ENCODE measurements around the gene ARHGDIB. TPM values are rescaled to one million over a fixed set of nuclear protein-coding genes. Genes with fewer than 3 reads are reported as not detected.

Gene ARHGDIB
- total RNA-seq, 2 donors from 2014 or later, result 199 to 223 TPM

DNA sequence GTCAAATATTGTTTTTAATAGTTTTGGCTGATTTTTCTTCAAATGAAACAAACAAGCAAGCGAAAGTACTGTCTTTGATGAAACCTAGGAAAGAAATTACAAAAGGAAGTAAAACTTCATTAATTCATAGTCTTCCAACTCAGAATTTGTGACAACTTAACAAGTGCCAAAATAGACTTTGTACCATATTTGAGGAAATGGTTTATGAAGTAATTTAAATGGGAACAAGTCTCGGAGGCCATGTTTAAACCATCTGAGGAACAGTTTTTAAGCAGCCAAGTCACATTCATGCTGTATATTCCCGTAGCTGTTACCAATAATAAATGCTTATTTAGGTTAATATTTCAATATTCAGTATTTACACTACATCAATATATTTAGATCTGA, 745 bp upstream of the ARHGDIB start:
- DNase-seq (ENCODE audit: low spot score) (no peak), ATAC-seq (ENCODE audit: insufficient number of reproducible peaks, low FRiP score, low read depth) (no peak)
- Histone ChIP-seq H3K27me3 (replicated peaks; ENCODE audit: insufficient read depth) (no peaks in the 10 kb centered on the region), H3K36me3 (no peaks in the 10 kb centered on the region), H3K27ac (peak overlapping the region in 1 of 2 donors; percentile 60), H3K4me3 (peak overlapping the region; percentile 73), H3K4me1 (ENCODE audit: control insufficient read depth in 1 of 2, low read depth in 2 of 2) (peaks cover 15 to 50% of the 10 kb centered on the region in 2 donors), H3K9me3 (no peaks in the 10 kb centered on the region)
- TF ChIP-seq, protein P1, sequence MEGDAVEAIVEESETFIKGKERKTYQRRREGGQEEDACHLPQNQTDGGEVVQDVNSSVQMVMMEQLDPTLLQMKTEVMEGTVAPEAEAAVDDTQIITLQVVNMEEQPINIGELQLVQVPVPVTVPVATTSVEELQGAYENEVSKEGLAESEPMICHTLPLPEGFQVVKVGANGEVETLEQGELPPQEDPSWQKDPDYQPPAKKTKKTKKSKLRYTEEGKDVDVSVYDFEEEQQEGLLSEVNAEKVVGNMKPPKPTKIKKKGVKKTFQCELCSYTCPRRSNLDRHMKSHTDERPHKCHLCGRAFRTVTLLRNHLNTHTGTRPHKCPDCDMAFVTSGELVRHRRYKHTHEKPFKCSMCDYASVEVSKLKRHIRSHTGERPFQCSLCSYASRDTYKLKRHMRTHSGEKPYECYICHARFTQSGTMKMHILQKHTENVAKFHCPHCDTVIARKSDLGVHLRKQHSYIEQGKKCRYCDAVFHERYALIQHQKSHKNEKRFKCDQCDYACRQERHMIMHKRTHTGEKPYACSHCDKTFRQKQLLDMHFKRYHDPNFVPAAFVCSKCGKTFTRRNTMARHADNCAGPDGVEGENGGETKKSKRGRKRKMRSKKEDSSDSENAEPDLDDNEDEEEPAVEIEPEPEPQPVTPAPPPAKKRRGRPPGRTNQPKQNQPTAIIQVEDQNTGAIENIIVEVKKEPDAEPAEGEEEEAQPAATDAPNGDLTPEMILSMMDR (IDR thresholded peaks at IDR 0.05), result no peak

GRCh38 chr12:14960548-14961465, 594 bp downstream of the ARHGDIB start:
- H3K36me3 ChIP-seq, result no peaks in the 10 kb centered on the region
- DNase-seq (ENCODE audit: low spot score), result no peak
- no peaks in the 10 kb centered on the region for H3K9me3 ChIP-seq
- peak overlapping the region; percentile 73 for H3K4me3 ChIP-seq
- peak overlapping the region; percentile 27 to 60 for H3K27ac ChIP-seq
- H3K27me3 ChIP-seq (replicated peaks; ENCODE audit: insufficient read depth), result no peaks in the 10 kb centered on the region
- peaks cover 23 to 63% of the 10 kb centered on the region in 2 donors for H3K4me1 ChIP-seq (ENCODE audit: control insufficient read depth in 1 of 2, low read depth in 2 of 2)
- TF ChIP-seq, protein P1 (IDR thresholded peaks at IDR 0.05), result no peak
- ATAC-seq (ENCODE audit: insufficient number of reproducible peaks, low FRiP score, low read depth), result no peak

GRCh38 chr12:14959916-14960496, 1.4 kb downstream of the ARHGDIB start:
- Histone ChIP-seq H3K27ac (peak overlapping the region; percentile 3 to 60), H3K27me3 (replicated peaks; ENCODE audit: insufficient read depth) (no peaks in the 10 kb centered on the region), H3K4me1 (ENCODE audit: control insufficient read depth in 1 of 2, low read depth in 2 of 2) (peaks cover 23 to 63% of the 10 kb centered on the region in 2 donors), H3K9me3 (no peaks in the 10 kb centered on the region), H3K4me3 (peak overlapping the region; percentile 73), H3K36me3 (no peaks in the 10 kb centered on the region)
- ATAC-seq (ENCODE audit: insufficient number of reproducible peaks, low FRiP score, low read depth) (no peak), DNase-seq (ENCODE audit: low spot score) (no peak)
- TF ChIP-seq, protein P1 (IDR thresholded peaks at IDR 0.05), result no peak

DNA sequence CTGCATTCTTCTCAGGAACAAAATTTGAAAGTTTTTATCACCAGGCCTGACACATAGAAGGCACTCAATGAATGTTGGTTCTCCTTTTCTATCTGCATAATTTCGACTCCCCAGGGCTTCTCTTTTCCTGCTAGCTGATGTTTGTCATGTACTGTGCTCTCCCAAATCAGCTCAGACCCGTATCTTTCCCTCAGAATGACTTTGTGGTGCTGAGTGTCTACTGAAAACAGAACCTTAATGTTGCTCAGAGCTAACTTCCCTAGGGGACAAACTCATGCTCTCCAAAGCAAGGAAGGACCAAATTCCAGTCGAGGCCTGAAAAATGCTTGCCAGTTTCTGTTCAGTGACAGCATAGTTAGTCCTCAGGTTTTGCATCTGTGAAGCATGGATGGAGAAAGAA, 1.9 kb downstream of the ARHGDIB start:
- Histone ChIP-seq H3K27ac (peak overlapping the region; percentile 3 to 60), H3K36me3 (no peaks in the 10 kb centered on the region), H3K4me1 (ENCODE audit: control insufficient read depth in 1 of 2, low read depth in 2 of 2) (peaks cover 23 to 63% of the 10 kb centered on the region in 2 donors), H3K9me3 (no peaks in the 10 kb centered on the region), H3K4me3 (peak overlapping the region; percentile 73), H3K27me3 (replicated peaks; ENCODE audit: insufficient read depth) (no peaks in the 10 kb centered on the region)
- TF ChIP-seq, protein P1 (IDR thresholded peaks at IDR 0.05), result no peak
- DNase-seq (ENCODE audit: low spot score) (no peak), ATAC-seq (ENCODE audit: insufficient number of reproducible peaks, low FRiP score, low read depth) (no peak)

- TF ChIP-seq, protein P1 (IDR thresholded peaks at IDR 0.05), result no peak
- DNase-seq (ENCODE audit: low spot score) (no peak), ATAC-seq (ENCODE audit: insufficient number of reproducible peaks, low FRiP score, low read depth) (no peak)
- Histone ChIP-seq H3K27ac (peak overlapping the region; percentile 55 to 60), H3K27me3 (replicated peaks; ENCODE audit: insufficient read depth) (no peaks in the 10 kb centered on the region), H3K9me3 (no peaks in the 10 kb centered on the region), H3K36me3 (no peaks in the 10 kb centered on the region), H3K4me3 (peak overlapping the region; percentile 50), H3K4me1 (ENCODE audit: control insufficient read depth in 1 of 2, low read depth in 2 of 2) (peaks cover 23 to 63% of the 10 kb centered on the region in 2 donors)
These were observed 2.3 kb downstream of the ARHGDIB start for GRCh38 chr12:14959126-14959440.

Measured in thoracic aorta (tissue), 2 donors.